ENCODE data around the gene HES2.
"Not testable (repeated sequence)": the region's sequence is repeated elsewhere in the genome, so short reads cannot be mapped to it uniquely, and the experiment has no call there.

DNA sequence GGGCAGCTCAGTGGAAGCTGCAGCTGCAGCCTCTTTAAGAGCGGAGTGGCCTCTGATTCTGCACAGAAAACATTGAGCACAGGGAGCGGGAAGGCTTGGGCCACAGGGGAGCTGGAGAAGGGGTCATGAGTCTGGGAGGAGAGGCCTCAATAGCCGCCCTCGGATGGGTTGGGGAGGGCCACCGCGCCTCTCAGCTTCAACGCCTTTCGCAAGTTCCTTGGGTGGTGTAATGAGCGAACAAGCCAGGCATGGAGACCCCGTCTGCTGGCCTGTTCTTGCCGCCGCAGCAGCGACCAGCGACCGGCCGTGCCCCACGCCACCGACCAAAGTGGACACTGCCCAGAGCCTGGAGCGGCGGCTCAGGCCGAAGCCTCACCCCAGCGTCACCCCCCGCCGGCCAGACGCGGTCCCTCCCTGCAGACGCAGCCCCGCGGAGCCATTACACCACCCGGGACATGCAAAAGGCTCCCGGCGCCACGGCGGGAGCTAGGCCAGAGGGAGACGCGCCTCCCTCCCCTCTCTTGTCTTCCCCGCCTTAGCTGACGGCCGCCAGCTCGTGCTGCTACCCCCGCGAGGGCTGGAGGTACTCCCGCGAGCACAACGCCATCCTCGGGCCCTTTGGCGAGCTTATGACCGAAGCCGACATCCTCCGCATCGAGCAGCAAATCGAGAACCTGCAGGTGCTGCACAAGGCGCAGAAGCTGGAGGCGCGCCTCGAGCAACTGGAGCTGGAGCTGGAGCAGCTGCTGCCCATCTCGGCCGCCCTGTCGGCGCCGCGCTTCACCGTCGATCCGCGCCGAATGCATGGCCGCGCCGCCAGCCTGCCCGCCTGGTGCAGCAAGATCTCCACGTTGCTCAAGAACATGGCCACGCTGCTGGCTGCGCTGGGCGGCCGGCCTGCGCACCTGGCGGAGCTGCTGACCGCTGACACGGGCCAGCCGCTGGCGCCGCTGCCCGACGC, 34.5 kb upstream of the HES2 start:
- TF ChIP-seq, protein P1, sequence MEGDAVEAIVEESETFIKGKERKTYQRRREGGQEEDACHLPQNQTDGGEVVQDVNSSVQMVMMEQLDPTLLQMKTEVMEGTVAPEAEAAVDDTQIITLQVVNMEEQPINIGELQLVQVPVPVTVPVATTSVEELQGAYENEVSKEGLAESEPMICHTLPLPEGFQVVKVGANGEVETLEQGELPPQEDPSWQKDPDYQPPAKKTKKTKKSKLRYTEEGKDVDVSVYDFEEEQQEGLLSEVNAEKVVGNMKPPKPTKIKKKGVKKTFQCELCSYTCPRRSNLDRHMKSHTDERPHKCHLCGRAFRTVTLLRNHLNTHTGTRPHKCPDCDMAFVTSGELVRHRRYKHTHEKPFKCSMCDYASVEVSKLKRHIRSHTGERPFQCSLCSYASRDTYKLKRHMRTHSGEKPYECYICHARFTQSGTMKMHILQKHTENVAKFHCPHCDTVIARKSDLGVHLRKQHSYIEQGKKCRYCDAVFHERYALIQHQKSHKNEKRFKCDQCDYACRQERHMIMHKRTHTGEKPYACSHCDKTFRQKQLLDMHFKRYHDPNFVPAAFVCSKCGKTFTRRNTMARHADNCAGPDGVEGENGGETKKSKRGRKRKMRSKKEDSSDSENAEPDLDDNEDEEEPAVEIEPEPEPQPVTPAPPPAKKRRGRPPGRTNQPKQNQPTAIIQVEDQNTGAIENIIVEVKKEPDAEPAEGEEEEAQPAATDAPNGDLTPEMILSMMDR (IDR thresholded peaks at IDR 0.05 in 8 of 11, conservative IDR thresholded peaks at IDR 0.05 in 3 of 11), result not testable (repeated sequence)
- TF ChIP-seq POLR2A (IDR thresholded peaks at IDR 0.05), result not testable (repeated sequence)

All from spleen (tissue), 7 donors.